ENCODE results near the gene TMEM123.

Gene TMEM123

GRCh38 chr11:102479733-102480132 lies 27.2 kb upstream of the TMEM123 start:
- Histone ChIP-seq H2AFZ (ENCODE audit: low read length) (no peak overlapping the region), H3K4me1 (ENCODE audit: insufficient read depth, low read length, severe bottlenecking) (peaks cover 44% of the 10 kb centered on the region), H3K4me3 (ENCODE audit: low read depth, low read length, poor library complexity, severe bottlenecking) (no peak overlapping the region), H3K27ac (ENCODE audit: low read depth, low read length, poor library complexity, severe bottlenecking) (peak overlapping the region; percentile 99), H3K9me2 (ENCODE audit: low read depth, low read length) (no peaks in the 10 kb centered on the region), H3K27me3 (ENCODE audit: insufficient read depth, low read length) (no peaks in the 10 kb centered on the region), H3K36me3 (ENCODE audit: insufficient read depth, low read length) (no peaks in the 10 kb centered on the region), H3K9me3 (ENCODE audit: low read length) (no peaks in the 10 kb centered on the region), H3K4me2 (ENCODE audit: low read length) (no peak overlapping the region), H3K79me2 (ENCODE audit: insufficient read depth, low read length) (no peaks in the 10 kb centered on the region), H4K20me1 (ENCODE audit: insufficient read depth, low read length) (no peaks in the 10 kb centered on the region), H3K9ac (ENCODE audit: low read length) (no peak overlapping the region), H3F3A (ENCODE audit: insufficient read depth, low read length) (no peaks in the 10 kb centered on the region)
- TF ChIP-seq EZH2 (IDR thresholded peaks at IDR 0.05; ENCODE audit: borderline replicate concordance, low read length), result no peak
- TF ChIP-seq, protein P1, sequence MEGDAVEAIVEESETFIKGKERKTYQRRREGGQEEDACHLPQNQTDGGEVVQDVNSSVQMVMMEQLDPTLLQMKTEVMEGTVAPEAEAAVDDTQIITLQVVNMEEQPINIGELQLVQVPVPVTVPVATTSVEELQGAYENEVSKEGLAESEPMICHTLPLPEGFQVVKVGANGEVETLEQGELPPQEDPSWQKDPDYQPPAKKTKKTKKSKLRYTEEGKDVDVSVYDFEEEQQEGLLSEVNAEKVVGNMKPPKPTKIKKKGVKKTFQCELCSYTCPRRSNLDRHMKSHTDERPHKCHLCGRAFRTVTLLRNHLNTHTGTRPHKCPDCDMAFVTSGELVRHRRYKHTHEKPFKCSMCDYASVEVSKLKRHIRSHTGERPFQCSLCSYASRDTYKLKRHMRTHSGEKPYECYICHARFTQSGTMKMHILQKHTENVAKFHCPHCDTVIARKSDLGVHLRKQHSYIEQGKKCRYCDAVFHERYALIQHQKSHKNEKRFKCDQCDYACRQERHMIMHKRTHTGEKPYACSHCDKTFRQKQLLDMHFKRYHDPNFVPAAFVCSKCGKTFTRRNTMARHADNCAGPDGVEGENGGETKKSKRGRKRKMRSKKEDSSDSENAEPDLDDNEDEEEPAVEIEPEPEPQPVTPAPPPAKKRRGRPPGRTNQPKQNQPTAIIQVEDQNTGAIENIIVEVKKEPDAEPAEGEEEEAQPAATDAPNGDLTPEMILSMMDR (IDR thresholded peaks at IDR 0.05; ENCODE audit: low read length), result no peak

GRCh38 chr11:102478673-102479299 lies 26.2 kb upstream of the TMEM123 start:
- Histone ChIP-seq H3K79me2 (ENCODE audit: insufficient read depth, low read length) (no peaks in the 10 kb centered on the region), H3K27me3 (ENCODE audit: insufficient read depth, low read length) (no peaks in the 10 kb centered on the region), H3K4me3 (ENCODE audit: low read depth, low read length, poor library complexity, severe bottlenecking) (no peak overlapping the region), H4K20me1 (ENCODE audit: insufficient read depth, low read length) (no peaks in the 10 kb centered on the region), H3K4me2 (ENCODE audit: low read length) (no peak overlapping the region), H3K9me3 (ENCODE audit: low read length) (no peaks in the 10 kb centered on the region), H3K9ac (ENCODE audit: low read length) (no peak overlapping the region), H3K9me2 (ENCODE audit: low read depth, low read length) (no peaks in the 10 kb centered on the region), H3K27ac (ENCODE audit: low read depth, low read length, poor library complexity, severe bottlenecking) (peak overlapping the region; percentile 99), H3F3A (ENCODE audit: insufficient read depth, low read length) (no peaks in the 10 kb centered on the region), H2AFZ (ENCODE audit: low read length) (no peak overlapping the region), H3K36me3 (ENCODE audit: insufficient read depth, low read length) (no peaks in the 10 kb centered on the region), H3K4me1 (ENCODE audit: insufficient read depth, low read length, severe bottlenecking) (peaks cover 53% of the 10 kb centered on the region)
- no peak for TF ChIP-seq EZH2 (IDR thresholded peaks at IDR 0.05; ENCODE audit: borderline replicate concordance, low read length)
- TF ChIP-seq, protein P1 (IDR thresholded peaks at IDR 0.05; ENCODE audit: low read length), result no peak

DNA sequence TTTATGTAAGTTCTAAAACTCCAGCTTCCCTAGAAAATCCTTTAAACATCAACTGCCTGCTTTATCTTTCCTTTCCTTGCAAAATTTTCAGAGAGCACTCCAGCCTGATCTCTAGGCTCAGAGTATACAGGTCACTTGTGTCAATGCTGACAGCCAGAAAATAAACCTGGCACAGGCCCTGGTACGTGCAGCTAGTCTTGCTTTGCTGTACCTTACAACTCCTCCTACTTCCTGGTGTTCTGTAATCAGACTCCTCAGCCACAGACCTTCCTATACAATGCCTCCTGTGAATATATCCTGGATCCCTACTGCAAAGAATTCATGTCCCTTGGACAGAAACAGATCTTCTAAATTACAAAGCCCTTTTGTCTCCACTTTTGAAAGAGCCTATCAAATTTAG lies 24.2 kb upstream of the TMEM123 start:
- Histone ChIP-seq H3K27me3 (ENCODE audit: insufficient read depth, low read length) (no peaks in the 10 kb centered on the region), H3K4me2 (ENCODE audit: low read length) (peak overlapping the region; percentile 54), H3K4me1 (ENCODE audit: insufficient read depth, low read length, severe bottlenecking) (peaks cover 73% of the 10 kb centered on the region), H3K79me2 (ENCODE audit: insufficient read depth, low read length) (no peaks in the 10 kb centered on the region), H3K9me3 (ENCODE audit: low read length) (no peaks in the 10 kb centered on the region), H3K4me3 (ENCODE audit: low read depth, low read length, poor library complexity, severe bottlenecking) (peak overlapping the region; percentile 11), H4K20me1 (ENCODE audit: insufficient read depth, low read length) (no peaks in the 10 kb centered on the region), H3K9me2 (ENCODE audit: low read depth, low read length) (no peaks in the 10 kb centered on the region), H3F3A (ENCODE audit: insufficient read depth, low read length) (no peaks in the 10 kb centered on the region), H3K27ac (ENCODE audit: low read depth, low read length, poor library complexity, severe bottlenecking) (peak overlapping the region; percentile 99), H3K36me3 (ENCODE audit: insufficient read depth, low read length) (no peaks in the 10 kb centered on the region), H3K9ac (ENCODE audit: low read length) (peak overlapping the region; percentile 61), H2AFZ (ENCODE audit: low read length) (peak overlapping the region; percentile 86)
- TF ChIP-seq, protein P1 (IDR thresholded peaks at IDR 0.05; ENCODE audit: low read length), result no peak
- no peak for TF ChIP-seq EZH2 (IDR thresholded peaks at IDR 0.05; ENCODE audit: borderline replicate concordance, low read length)

Measured in OCI-LY1 (cell line).